GM19035 (cell line): ENCODE results near the gene MPZL2.

ENCODE experiments used
- ATAC-seq: cut with Tn5 transposase; IDR thresholded peaks from one replicate; pipeline ENCODE4 v1.9.1; 2021; ENCODE audit not compliant: unreplicated experiment

MPZL2 gene

GRCh38 chr11:118283756-118284350 lies 19.8 kb upstream of the MPZL2 start:
- no peak for ATAC-seq

- no peak for ATAC-seq
Observed at GRCh38 chr11:118283037-118283636, 19.0 kb upstream of the MPZL2 start.

DNA sequence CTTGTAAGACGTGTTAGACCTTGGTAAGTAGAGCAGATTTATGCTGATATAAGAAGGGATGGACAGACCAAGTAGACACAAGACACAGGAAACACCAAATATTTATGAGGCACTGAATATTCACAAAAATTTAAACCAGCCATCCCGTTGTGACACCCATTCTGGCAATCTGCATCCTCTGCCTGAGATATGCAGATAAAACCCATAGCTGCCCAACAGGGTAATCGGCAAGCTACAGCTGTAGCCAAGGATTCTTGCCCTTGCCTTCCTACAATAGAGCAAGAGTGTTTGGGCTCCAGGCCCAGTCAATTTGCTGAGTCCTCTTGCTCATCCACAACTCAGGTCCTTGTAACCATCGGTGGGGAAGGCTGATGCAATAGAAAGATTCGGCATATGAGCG lies 18.5 kb upstream of the MPZL2 start:
- ATAC-seq, result no peak

DNA sequence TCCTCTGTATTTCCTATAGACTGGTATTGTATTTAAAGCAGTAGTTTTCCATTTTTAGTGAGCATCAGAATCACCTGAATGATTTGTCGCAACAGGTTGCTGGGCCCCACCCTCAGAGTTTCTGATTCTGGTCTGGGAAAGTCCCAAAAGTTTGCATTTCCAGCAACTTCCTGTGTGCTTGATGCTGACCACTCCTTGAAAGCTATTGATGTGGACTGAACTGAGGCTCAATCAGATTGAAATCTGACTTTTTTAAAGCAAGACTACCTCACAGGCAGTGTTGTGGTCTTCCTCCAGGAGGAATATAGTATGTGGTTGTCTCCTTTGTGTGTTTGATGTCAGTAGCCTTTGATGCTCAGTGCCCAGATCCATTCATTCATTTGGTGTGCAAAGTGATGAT lies 17.2 kb upstream of the MPZL2 start:
- no peak for ATAC-seq

DNA sequence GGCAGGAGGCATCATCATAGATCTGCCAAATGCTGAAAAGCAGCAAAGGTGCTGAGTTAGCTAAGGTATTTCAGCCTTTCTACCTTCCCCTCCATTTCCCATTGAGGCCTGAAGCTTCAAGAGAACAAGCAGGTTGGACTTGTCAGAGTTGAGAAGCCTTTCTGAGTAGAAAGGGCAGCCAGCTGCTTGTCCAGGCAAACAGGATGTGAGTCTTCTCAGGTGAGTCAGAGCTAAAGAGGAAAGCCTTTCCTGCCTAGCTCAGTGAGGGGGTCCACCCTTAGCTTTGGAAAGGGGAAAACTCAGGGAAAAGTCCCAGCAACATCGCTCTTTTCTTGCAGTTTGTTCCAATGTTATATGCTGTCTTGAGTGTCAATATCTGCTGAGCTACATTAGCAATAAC lies 13.2 kb upstream of the MPZL2 start:
- ATAC-seq, result no peak

GRCh38 chr11:118276422-118276821 lies 12.3 kb upstream of the MPZL2 start:
- ATAC-seq, result no peak

- no peak for ATAC-seq
Observed at GRCh38 chr11:118275176-118275575, 11.1 kb upstream of the MPZL2 start.

DNA sequence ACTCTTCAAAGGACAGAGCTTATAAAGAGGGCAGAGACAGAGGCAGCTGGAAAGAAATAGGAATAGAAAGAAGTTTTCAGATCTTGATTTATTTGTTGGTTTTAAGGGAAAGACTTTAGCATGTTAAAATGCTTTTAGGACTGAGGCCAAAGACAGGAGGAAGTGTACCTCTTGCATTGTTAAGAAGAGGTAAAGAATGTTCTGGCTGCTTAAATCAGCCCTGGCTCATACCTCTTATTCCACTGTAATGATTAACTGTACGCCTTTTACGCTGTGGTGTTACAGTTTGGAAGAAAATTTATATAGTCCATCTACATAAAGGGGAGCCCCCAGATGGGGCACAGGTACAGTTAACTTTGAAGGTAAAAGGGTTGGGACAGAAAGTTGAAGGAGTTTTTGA lies 10.1 kb upstream of the MPZL2 start:
- ATAC-seq, result no peak

DNA sequence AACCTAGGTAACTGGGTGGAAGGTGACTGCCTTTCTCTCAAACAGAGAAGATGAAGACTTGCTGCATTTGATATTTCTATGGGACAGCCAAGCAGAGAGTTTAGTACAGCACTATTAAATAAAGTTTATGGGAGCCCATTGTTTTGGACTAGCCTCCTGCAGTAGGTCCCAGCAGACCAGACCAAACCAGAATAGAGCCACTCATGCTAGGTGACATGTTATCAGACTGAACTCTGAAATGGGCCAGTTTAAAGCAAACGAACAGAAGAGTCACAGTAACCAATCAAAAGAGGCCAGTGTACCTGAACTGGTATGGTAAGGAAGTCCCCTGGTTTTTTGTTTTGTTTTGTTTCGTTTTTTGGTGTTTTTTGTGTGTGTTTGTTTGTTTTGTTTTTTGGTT lies 7.9 kb upstream of the MPZL2 start:
- ATAC-seq, result no peak

DNA sequence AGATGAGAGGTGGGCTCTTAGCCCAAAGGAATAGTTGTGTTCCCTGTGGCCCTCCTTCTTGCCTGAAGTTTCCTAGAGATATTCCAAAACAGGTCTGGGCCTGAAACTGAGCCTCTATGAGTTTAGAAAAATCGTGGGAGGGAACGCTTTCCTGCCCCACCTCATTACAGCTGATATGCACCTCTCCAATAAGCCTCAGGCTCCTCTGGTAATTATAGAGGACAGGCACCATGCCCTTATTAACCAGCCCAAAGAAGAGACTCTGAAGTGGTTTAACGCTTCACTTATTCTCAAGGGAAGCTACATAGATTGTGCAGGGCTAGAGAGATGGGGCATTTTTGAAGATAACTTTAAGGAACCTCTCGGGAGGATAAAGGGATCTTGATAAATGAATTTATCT lies 3.4 kb upstream of the MPZL2 start:
- no peak for ATAC-seq

GRCh38 chr11:118265954-118266353 lies 1.9 kb upstream of the MPZL2 start:
- ATAC-seq, result no peak

DNA sequence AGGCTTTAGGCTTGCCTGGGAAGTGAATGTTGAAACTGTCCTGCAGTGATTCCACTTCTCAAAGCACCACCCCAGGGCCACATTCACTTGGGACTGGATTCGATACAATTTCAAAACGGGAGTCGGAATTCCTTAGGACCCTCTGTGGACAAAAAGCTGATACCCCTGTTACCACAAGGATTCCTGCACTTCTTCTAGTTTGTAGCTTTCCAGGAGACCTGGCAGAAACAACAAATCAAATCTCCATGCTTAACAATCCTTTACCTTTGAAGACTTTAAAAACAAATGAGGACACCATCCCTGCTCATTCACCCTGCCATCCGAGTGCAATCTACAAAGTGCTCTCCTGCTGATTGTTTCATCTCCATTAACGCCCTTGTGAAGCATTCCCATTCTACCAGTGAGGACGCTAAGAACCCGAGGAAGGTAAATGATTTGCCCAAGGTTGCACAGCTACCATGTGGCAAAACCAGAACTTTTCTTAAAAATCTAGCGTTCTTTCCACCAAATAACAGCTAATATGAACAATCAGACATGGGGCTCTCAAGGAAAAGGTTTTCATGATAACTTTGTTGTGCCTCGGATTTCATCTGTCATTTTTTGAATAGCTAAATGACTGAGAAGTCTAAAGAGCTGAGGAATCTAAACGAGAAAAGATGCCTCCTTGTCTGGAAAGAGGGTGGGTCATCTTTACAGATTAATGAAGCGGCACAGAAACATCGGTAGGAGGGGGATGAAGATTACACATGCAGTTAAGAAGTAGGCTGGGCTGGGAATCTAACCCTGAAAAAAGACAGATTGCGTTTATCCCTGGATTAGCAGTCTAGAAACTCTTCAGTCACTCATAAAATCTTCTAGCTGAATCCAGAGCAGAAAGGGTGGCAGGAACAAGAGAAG lies 720 bp upstream of the MPZL2 start:
- ATAC-seq, result no peak

- no peak for ATAC-seq
Observed at GRCh38 chr11:118263112-118263511, 985 bp downstream of the MPZL2 start.

DNA sequence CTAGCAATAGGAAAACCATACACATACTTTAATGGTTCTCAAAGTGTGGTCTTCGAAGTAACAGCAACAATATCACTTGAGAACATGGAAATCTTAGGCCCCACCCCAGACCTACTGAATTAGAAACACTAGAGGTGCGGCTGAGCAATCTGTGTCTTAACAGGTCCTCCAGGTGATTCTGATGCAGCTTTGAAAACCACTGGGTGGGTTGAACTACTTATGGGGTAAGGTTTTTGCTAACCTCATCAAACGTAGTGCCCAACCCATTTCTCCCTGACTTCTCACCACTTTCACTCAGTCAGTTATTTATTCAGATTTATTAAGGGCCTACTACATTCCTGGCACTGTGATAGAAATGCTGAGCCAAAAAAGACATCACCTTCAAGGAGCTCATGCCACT lies 3.7 kb downstream of the MPZL2 start:
- no peak for ATAC-seq

- ATAC-seq, result no peak
Observed at GRCh38 chr11:118259138-118259537, 5.0 kb downstream of the MPZL2 start.

- no peak for ATAC-seq
Observed at GRCh38 chr11:118258410-118258809, 5.7 kb downstream of the MPZL2 start.

DNA sequence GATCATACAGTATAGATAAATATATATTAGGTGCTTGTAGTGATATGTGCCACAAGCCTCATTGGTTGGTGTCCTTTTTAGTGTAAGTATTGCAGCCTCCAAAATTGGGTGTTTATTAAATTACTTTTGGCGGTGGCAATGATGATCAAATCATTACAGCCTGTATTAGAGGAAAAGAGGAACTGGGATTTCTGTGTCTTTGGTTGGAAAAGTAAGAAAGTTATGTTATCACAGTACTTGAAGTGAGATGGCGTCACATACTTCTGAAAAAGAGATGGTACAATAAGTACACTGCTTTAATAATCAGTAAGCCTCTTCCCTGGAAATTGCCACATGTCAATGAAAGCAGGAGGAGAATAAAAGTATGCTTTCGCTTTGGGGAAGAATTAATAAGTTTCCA lies 11.4 kb downstream of the MPZL2 start:
- no peak for ATAC-seq

DNA sequence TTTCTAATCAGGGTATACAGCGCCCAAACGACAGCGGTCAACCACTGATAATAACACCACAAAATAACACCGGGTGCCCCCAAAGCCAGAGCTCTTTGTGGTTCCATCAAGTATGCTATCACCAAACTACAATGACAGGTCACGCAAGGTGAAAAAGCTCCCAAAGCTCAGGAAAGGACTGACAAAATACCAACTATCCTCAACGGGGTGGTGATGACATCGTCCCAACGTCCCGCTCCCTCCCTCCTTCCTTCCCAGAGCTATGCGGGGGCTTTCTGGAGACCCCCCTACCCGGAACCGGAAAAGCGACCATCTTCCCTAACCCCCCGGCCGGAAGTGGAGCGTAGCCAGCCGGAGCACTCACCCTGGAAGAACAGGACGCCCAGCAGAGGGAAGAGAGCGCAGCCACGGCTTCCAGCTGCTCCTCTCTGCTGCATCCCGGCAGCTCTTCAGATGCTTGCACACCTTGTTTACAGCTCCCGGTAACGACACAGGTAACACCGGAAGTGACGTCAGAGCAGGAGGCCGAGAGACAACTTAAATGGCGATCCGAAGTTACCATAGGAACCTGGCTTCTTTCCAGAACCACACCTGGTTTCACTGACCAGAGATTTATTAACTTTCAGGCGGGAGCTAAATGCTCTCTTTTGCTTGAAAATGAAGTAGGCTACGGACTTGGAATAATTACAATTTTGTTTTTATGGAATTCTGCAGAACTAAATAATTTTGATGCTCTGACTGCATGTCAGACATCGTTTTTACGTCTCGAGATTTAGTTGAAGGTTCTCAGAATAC lies 12.0 kb downstream of the MPZL2 start, which contains the start of gene MPZL3:
Gene MPZL3, minus strand, starts transcription at position 508 of the 795 bp plus-strand sequence. Its CDS starts 71 bp downstream, at position 437.
- ATAC-seq, result peak; percentile 87

GRCh38 chr11:118247041-118247440 lies 17.1 kb downstream of the MPZL2 start:
- ATAC-seq, result no peak

DNA sequence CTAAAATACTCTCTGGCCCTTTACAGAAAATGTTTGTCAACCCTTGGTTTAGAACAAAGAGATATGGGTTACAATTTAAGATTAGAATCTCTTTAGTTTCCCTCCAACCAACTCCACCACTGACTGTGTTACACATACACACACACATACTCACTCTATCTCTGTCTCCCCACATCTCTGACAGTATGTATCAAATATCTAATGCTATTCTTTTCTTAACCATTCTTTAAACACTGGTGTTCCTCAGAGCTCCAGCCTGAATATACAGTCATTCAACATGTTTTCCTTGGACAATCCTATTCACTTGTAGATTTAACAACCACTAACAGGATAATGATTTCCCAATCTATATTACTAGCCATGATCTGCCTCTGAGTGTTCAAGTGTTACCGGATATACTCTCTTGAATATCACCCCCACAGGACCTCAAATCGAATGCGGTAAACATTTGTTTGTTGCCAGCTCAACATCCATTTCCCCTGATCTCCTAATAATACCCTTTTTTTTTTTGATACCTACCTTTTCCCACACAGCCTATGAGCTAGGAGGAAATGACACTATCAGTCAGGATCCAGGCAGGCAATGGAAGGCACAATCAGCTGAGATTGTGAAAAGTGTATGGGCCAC lies 18.0 kb downstream of the MPZL2 start:
- no peak for ATAC-seq
